ENCODE data around the gene COBL. TPM values are rescaled to one million over a fixed set of nuclear protein-coding genes. Genes with fewer than 3 reads are reported as not detected.

COBL gene
- total and polyA plus RNA-seq, 2 experiments from 2014 or later = 0.07 to 0.69 TPM

- Histone ChIP-seq H3K27me3 (no peaks in the 10 kb centered on the region), H3K4me1 (ENCODE audit: low read depth) (peaks cover 9% of the 10 kb centered on the region), H3K27ac (no peak overlapping the region), H3K4me3 (no peak overlapping the region), H3K9me3 (ENCODE audit: low read depth) (no peaks in the 10 kb centered on the region), H3K36me3 (no peaks in the 10 kb centered on the region)
- no peak for DNase-seq (ENCODE audit: low read depth in 1 of 2, low spot score in 1 of 2)
- TF ChIP-seq CTCF (IDR thresholded peaks at IDR 0.05; ENCODE audit: low read depth, low read length) = no peak
Measured at GRCh38 chr7:51235593-51236313, 80.9 kb downstream of the COBL start.

GRCh38 chr7:51234609-51235308, 81.8 kb downstream of the COBL start:
- no peak for DNase-seq (ENCODE audit: low read depth in 1 of 2, low spot score in 1 of 2)
- Histone ChIP-seq H3K9me3 (ENCODE audit: low read depth) (no peaks in the 10 kb centered on the region), H3K27me3 (no peaks in the 10 kb centered on the region), H3K27ac (no peak overlapping the region), H3K36me3 (no peaks in the 10 kb centered on the region), H3K4me3 (no peak overlapping the region), H3K4me1 (ENCODE audit: low read depth) (peaks cover 9% of the 10 kb centered on the region)
- no peak for TF ChIP-seq CTCF (IDR thresholded peaks at IDR 0.05; ENCODE audit: low read depth, low read length)

GRCh38 chr7:51234139-51234538, 82.5 kb downstream of the COBL start:
- no peak for TF ChIP-seq CTCF (IDR thresholded peaks at IDR 0.05; ENCODE audit: low read depth, low read length)
- no peak for DNase-seq (ENCODE audit: low read depth in 1 of 2, low spot score in 1 of 2)
- Histone ChIP-seq H3K4me3 (no peak overlapping the region), H3K4me1 (ENCODE audit: low read depth) (peaks cover 9% of the 10 kb centered on the region), H3K36me3 (no peaks in the 10 kb centered on the region), H3K27ac (no peak overlapping the region), H3K27me3 (no peaks in the 10 kb centered on the region), H3K9me3 (ENCODE audit: low read depth) (no peaks in the 10 kb centered on the region)

GRCh38 chr7:51233374-51233773, 83.2 kb downstream of the COBL start:
- H3K27me3 ChIP-seq = no peaks in the 10 kb centered on the region
- no peak overlapping the region for H3K27ac ChIP-seq
- TF ChIP-seq CTCF (IDR thresholded peaks at IDR 0.05; ENCODE audit: low read depth, low read length) = no peak
- no peaks in the 10 kb centered on the region for H3K9me3 ChIP-seq (ENCODE audit: low read depth)
- H3K36me3 ChIP-seq = no peaks in the 10 kb centered on the region
- no peak for DNase-seq (ENCODE audit: low read depth in 1 of 2, low spot score in 1 of 2)
- no peak overlapping the region for H3K4me3 ChIP-seq
- peaks cover 4% of the 10 kb centered on the region for H3K4me1 ChIP-seq (ENCODE audit: low read depth)

GRCh38 chr7:51230723-51231122, 85.9 kb downstream of the COBL start:
- no peak for TF ChIP-seq CTCF (IDR thresholded peaks at IDR 0.05; ENCODE audit: low read depth, low read length)
- no peaks in the 10 kb centered on the region for H3K27me3 ChIP-seq
- no peak overlapping the region for H3K4me3 ChIP-seq
- no peaks in the 10 kb centered on the region for H3K9me3 ChIP-seq (ENCODE audit: low read depth)
- H3K27ac ChIP-seq = no peak overlapping the region
- no peaks in the 10 kb centered on the region for H3K36me3 ChIP-seq
- DNase-seq (ENCODE audit: low read depth in 1 of 2, low spot score in 1 of 2) = no peak
- peaks cover 4% of the 10 kb centered on the region for H3K4me1 ChIP-seq (ENCODE audit: low read depth)
